Epithelial cell of proximal tubule (primary cell): Measurements from ENCODE around the gene POMT1. TPM values are rescaled to one million over a fixed set of nuclear protein-coding genes. Genes with fewer than 3 reads are reported as not detected.

ENCODE experiments used
- DNase-seq: peaks from one replicate; pipeline ENCODE4 v3.0.0-alpha.2; 2011; ENCODE audit warnings: low read depth
- H3K4me3 ChIP-seq: 2 replicates; pipeline ENCODE4 v1.5.1; 2011; ENCODE audit warnings: low read depth, mild to moderate bottlenecking, low read length
- total RNA-seq: library from RNA; depleted of rRNA; stranded (reverse); fragments of >200 nt; gene quantifications from 2 replicates; pipeline ENCODE4 v1.2.3, GENCODE V29; 2015
- TF ChIP-seq, protein P1 (sequence below): conservative IDR thresholded peaks from 2 replicates; pipeline ENCODE4 v1.5.1; 2012; ENCODE audit warnings: low read depth, mild to moderate bottlenecking, low read length

The POMT1 gene
- total RNA-seq, 1 donor from 2014 or later, result 20.9 TPM

DNA sequence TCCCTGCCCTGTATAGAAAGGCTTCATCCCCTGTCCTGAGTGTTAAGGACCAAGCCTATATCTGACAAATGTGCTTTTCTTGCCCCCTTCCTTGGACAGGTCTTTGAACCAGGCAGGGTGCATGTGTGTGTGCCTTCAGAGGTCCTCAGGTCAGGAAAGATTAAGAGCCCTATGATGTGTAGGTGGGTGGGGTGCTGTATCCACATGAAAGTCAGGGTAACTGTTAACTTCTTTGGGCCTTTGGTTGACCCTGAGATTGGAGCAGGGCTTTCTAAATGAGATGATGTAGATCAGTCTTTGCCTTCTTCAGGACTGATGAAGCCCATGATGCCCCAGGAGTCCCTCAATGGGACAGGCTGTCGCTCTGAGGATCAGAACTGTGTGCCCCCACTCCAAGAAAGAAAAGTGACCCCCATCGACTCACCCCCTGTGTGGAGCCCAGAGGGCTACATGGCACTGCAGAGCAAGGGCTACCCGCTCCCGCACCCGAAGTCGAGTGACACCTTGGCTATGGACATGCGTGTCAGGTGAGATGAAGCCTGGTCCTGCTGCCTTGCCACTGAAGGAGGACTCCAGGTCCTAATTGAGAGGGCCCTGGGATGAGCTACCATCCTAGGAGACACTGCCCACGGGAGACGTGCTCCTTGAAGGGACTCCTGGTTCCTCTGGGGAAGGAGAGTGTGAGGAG is 29.4 kb upstream of the POMT1 start:
- DNase-seq, result no peak
- H3K4me3 ChIP-seq, result no peak overlapping the region
- TF ChIP-seq, protein P1, sequence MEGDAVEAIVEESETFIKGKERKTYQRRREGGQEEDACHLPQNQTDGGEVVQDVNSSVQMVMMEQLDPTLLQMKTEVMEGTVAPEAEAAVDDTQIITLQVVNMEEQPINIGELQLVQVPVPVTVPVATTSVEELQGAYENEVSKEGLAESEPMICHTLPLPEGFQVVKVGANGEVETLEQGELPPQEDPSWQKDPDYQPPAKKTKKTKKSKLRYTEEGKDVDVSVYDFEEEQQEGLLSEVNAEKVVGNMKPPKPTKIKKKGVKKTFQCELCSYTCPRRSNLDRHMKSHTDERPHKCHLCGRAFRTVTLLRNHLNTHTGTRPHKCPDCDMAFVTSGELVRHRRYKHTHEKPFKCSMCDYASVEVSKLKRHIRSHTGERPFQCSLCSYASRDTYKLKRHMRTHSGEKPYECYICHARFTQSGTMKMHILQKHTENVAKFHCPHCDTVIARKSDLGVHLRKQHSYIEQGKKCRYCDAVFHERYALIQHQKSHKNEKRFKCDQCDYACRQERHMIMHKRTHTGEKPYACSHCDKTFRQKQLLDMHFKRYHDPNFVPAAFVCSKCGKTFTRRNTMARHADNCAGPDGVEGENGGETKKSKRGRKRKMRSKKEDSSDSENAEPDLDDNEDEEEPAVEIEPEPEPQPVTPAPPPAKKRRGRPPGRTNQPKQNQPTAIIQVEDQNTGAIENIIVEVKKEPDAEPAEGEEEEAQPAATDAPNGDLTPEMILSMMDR, result no peak

DNA sequence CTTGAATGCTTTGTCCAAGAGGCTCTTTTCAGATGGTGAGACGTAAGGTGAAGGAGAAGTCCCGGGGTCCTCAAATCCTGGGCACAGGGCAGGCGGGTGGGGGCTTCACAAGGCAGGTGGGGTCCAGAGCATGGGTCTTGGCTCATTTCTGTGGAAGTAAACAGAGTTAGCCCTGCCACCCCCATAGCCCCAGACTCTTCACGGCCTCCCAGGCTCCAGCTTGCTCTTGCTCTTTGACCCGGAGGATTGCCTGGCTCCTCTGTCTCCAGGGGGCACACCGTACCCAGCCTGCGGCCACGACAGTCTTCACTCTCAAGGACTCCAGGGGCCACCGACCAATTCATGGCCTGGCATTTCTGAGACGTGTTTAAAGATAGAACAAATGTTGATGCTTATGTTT is 28.8 kb upstream of the POMT1 start:
- DNase-seq, result no peak
- H3K4me3 ChIP-seq, result no peak overlapping the region
- TF ChIP-seq, protein P1, result no peak

DNA sequence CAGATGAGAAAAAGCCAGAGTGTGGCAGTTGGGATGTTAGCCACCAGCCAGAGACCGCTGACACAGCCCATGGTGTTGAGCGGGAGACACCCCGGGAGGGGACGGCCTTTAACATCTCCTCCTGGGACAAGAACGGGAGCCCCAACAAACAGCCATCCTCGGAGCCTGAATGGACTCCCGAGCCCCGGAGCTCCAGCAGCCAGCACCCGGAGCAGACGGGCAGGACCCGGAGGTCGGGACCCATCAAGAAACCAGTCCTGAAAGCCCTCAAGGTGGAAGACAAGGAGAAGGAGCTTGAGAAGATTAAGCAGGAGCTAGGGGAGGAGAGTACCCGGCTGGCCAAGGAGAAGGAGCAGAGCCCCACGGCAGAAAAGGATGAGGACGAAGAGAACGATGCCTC is 28.0 kb upstream of the POMT1 start:
- TF ChIP-seq, protein P1, result no peak
- no peak for DNase-seq
- H3K4me3 ChIP-seq, result no peak overlapping the region

DNA sequence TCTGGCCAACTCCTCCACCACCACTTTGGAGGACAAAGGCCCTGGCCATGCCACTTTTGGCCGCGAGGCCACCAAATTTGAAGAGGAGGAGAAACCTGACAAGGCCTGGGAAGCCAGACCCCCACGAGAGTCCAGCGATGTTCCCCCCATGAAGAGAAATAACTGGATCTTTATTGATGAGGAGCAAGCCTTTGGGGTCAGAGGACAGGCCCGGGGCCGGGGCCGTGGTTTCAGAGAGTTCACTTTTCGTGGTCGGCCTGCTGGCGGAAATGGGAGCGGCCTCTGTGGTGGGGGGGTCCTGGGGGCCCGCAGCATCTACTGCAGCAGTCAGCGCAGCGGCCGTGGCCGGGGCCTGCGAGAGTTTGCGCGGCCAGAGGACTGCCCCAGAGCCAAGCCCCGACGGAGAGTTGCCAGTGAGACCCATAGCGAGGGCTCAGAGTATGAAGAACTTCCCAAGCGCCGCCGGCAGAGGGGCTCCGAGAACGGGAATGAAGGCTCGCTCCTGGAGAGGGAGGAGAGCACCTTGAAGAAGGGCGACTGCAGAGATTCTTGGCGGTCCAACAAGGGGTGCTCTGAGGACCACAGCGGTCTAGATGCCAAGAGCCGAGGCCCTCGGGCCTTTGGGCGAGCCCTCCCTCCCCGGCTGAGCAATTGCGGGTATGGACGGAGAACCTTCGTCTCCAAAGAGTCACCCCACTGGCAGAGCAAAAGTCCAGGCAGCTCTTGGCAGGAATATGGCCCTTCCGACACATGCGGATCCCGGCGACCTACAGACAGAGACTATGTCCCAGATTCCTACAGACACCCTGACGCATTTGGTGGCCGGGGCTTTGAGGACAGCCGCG is 27.4 kb upstream of the POMT1 start:
- no peak overlapping the region for H3K4me3 ChIP-seq
- DNase-seq, result no peak
- TF ChIP-seq, protein P1, result no peak

DNA sequence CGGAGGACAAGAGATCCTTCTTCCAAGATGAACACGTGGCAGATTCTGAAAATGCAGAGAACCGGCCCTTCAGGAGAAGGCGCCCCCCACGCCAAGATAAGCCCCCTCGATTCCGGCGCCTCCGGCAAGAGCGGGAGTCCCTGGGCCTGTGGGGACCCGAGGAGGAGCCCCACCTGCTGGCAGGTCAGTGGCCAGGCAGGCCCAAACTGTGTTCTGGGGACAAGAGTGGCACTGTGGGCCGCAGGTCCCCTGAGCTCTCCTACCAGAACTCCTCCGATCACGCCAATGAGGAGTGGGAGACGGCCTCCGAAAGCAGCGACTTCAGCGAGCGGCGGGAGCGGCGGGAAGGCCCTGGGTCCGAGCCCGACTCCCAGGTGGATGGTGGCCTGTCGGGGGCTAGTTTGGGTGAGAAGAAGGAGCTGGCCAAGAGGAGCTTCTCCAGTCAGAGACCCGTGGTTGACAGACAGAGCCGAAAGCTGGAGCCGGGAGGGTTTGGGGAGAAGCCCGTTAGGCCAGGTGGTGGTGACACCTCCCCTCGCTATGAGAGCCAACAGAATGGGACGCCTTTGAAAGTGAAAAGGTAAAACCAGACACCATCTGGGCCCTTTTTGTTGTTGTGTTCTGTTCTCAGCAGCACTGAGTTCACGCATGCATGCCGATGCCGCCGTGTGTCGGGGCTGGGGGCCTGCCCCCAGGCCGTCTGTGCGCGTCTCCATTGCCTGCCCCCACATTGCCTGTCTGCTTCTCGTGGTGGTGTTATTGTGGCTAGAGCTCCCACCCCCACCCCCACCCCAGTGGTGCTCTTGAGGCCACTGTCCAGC is 26.6 kb upstream of the POMT1 start:
- DNase-seq, result no peak
- TF ChIP-seq, protein P1, result peak; percentile 54

DNA sequence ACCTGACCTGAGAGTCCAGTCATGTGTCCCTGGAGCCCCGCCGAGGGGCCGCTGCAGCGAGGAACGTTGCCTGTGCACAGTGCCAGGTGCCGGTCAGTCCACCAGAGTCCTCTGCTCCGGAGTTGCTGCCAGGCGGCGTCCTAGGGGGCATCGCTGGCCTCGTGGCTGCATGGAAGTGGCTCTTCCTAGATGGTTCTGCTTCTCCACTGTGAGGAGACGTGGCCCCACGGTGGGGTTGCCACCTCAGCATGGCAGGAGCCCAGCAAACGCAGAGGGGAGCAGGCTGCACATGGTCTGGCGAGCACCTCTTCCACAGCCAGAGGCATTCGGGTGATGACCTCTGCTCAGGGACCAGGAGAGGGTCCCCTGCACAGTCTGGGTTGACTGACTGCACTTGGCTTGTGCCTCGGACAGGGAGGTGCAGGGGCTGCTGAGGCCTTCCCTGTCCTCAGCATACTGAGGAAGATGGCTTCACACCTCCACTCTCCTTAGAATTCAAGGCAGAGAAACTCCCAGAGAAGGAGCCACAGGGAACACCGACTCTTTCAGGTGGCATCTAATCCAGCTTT is 25.9 kb upstream of the POMT1 start:
- TF ChIP-seq, protein P1, result no peak
- H3K4me3 ChIP-seq, result no peak overlapping the region
- DNase-seq, result no peak

More for the DNA sequence above, 26.6 kb upstream of the POMT1 start:
- no peak overlapping the region for H3K4me3 ChIP-seq
